Heart left ventricle (tissue), 13 donors: ENCODE measurements around the gene LTBP2.

Source experiments
- POLR2A ChIP-seq, 2 donors: fragments of 450-650 bp; IDR thresholded peaks; one replicate each; pipeline ENCODE4 v1.6.1; 2017; ENCODE audit warnings: antibody characterized with exemption in 2 of 2, mild to moderate bottlenecking in 2 of 2, moderate library complexity in 2 of 2
- TF ChIP-seq, protein P1 (sequence below), 12 donors: fragments of 200-600 bp; sonication (generic) in 4 of 12; IDR thresholded peaks; one replicate each; pipeline versions ENCODE4 v1.5.0 to v1.8.0; 2018 to 2022; ENCODE audit warnings: antibody characterized with exemption in 12 of 12, mild to moderate bottlenecking in 5 of 12
- donor health status: ischemic (EF 13 %, LVEDD 7.1; RV severe dilation, severe dysfunction).
- donor health status: DM: no; HTN: yes; CAD: no.
- donor health status: DM: no; HTN: no; CAD: no.
- donor health status: ischemic (EF 25% LVEDD 6.9; RV normal size, moderate dysfunction).
- donor health status: ischemic (EF 25% LVEDD 5.7; RV mildly dilated, moderate dysfunction).
- donor health status: ischemic (EF 35%, LVEDD 5.7; RV mildly dilated, moderate dysfunction).
- donor health status: nonischemic (EF 11% LVEDD 7.7; RV severe dilation, severe dysfunction).
- donor health status: DM: yes; HTN: yes; CAD: no.
- donor health status: PGD.
- donor health status: ischemic (EF 29% LVEDD 5.4; RV normal size, mild dysfunction).
- donor health status: nonischemic (EF 23%, LVEDD 6.1; RV moderate dilation, normal function).

DNA sequence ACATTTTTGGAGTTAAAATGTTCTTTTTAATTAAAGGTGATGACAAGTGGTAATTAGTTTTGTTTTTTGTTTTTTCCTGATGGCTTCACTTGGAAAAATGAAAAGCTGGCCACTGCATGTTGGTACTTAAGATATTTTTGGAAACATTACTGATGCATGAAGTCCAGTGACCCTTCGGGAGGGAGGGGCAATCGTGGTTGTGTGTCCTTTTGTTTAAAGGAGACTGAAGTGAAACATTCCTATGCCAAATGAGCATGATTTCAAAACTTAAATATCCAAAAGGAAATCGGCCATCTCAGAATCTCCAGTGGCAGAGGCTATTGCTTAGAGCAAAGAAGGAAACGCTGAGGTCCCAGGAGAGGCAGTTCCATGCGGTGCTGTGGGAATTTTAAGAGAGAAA, 20.1 kb downstream of the LTBP2 start:
- TF ChIP-seq, protein P1, sequence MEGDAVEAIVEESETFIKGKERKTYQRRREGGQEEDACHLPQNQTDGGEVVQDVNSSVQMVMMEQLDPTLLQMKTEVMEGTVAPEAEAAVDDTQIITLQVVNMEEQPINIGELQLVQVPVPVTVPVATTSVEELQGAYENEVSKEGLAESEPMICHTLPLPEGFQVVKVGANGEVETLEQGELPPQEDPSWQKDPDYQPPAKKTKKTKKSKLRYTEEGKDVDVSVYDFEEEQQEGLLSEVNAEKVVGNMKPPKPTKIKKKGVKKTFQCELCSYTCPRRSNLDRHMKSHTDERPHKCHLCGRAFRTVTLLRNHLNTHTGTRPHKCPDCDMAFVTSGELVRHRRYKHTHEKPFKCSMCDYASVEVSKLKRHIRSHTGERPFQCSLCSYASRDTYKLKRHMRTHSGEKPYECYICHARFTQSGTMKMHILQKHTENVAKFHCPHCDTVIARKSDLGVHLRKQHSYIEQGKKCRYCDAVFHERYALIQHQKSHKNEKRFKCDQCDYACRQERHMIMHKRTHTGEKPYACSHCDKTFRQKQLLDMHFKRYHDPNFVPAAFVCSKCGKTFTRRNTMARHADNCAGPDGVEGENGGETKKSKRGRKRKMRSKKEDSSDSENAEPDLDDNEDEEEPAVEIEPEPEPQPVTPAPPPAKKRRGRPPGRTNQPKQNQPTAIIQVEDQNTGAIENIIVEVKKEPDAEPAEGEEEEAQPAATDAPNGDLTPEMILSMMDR (IDR thresholded peaks at IDR 0.05): no peak
- no peak for TF ChIP-seq POLR2A (IDR thresholded peaks at IDR 0.05)
